NCI-H446 treated with DMSO at 0.1 percent for 48 hours (cell line): ENCODE data around the gene KLHL28.
A peak's percentile ranks its signal among the peaks of the same experiment; 100 is the strongest.

ENCODE experiments used
- DNase-seq: peaks from one replicate; lab custom pipeline; 2025; lab: John Stamatoyannopoulos, UW

KLHL28 gene

GRCh38 chr14:44961554-44962333 is at the start of gene KLHL28, which contains the start of gene TOGARAM1:
Gene KLHL28, minus strand, starts transcription at chr14:44961947. Its CDS starts 16,019 bp downstream, at chr14:44945928.
Gene TOGARAM1, plus strand, starts transcription at chr14:44962190. Its CDS starts 232 bp downstream, at chr14:44962422.
- DNase-seq: peak; percentile 100

DNA sequence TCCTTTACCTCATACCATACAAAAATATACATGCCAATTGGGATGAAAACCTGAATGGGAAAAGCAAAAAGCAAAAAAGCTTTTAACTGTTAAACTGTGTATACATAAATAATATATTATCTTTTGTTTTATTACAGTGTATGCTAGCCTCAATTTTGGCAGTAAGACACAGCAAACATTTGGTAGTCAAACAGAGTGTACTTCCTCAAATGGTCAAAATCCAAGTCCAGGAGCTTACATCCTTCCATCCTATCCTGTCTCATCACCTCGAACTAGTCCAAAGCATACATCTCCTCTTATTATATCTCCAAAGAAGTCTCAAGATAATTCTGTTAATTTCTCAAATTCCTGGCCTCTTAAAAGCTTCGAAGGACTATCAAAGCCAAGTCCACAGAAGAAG is 42.2 kb upstream of the KLHL28 start:
- DNase-seq: no peak

DNA sequence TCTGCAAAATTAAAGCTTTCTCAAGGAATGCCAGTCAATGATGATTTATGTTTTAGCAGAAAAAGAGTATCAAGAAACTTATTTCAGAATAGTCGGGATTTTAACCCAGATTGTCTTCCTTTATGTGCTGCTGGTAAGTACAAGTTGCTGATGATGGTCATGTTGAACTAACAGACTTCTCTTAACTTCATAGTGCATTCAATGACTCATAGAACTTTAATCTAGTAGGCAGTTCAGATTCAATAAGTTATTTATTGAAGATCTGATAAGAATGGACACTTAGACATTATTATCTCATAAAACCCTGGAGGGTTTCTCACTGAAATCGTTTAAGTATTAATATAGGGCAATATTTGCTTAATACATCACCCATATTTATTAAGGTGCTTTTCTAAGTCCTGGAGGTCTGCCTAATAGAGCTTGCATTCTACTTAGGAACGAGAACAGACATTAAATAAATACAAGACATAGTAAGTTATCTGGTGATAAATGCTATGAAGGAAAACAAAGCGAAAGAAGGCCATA is 34.1 kb upstream of the KLHL28 start:
- DNase-seq: no peak

DNA sequence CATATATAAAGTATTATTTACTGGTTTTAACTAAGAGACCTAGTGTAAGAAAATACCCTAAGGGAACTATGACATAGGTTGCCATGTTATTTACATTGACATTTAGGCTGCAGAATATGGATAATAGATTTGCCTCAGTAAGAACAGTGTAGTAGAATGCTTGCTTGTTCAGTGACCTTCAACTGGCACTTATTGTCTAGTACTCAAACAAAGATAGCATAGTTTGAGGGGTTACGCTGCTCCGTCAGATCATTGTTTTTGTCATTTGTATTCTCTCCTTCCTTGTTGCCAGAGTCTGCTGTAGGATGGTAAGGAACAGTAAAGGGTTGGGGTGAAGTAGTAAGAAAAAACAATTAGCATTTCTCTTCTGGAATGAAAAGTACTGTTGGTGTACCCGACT is 33.4 kb upstream of the KLHL28 start:
- DNase-seq: no peak

- DNase-seq: no peak
Measured at GRCh38 chr14:44990533-44990932, 28.8 kb upstream of the KLHL28 start.

GRCh38 chr14:44989497-44990440 is 28.0 kb upstream of the KLHL28 start:
- DNase-seq: no peak

- DNase-seq: no peak
Measured at GRCh38 chr14:44988694-44989093, 26.9 kb upstream of the KLHL28 start.

DNA sequence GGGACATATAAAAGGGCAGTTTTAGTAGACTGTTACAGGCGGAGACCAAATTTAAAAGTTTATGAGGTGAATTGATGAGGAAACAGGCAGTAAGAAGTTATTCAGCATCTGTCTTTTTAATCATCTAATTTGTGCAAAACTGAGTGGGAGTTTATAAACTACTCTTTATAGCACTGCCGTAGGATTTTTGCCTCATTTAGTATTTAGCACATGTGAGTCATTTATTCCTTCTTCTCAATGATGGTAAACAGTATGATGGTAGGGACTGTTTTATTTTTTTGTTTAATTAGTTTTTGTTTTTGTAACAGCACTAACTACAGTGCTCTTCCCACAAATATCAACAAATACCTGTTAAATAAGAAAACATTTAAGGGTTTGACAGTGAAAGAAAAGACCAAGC is 20.8 kb upstream of the KLHL28 start:
- DNase-seq: no peak

- DNase-seq: no peak
Measured at GRCh38 chr14:44981198-44981597, 19.5 kb upstream of the KLHL28 start.

DNA sequence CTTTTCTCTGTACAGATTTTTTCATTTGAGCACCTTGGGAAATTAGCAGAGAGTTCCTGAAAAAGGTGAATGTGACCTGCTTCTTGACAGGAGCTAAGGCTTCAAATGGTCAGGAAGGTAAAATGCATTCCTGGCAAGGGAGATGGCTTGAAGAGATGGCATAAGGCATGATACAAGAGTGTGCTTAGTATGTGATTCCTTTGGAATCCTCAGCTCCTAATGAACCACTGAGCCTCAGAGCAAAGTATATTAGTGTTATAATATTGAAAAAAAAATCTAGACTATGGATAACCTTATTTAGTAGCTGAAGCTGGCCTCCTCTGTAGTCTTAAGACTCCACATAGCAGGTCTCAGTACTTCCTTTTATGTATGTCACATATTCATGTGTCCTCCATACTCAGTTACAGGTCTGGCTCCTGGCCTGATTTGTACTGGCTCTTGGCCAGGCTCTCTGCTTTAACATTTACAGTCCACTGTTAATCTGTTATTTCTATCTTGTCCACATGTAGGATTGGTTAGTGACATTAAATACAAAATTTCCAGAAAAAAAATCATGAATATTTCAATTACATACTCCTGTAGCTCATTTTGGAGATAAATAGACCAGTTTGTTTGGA is 18.1 kb upstream of the KLHL28 start:
- peak; percentile 27 for DNase-seq

DNA sequence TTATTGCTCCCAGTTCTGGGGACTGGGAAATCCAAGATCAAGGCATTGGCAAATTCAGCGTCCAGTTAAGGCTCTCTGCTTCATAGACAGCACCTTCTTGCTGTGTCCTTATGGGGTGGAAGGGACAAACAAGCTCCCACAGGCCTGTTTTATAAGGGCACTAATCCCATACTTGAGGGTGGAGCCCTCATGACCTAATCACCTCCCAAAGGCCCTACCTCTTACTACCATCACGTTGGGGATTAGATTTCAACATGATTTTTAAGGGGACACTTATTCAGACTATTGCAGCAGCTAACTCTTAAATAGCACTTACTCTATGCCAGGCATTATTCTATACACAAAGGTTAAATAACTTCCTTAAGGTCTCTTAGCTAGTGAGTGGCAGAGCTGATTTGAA is 17.5 kb upstream of the KLHL28 start:
- no peak for DNase-seq

- no peak for DNase-seq
Measured at GRCh38 chr14:44971459-44971858, 9.7 kb upstream of the KLHL28 start.

DNA sequence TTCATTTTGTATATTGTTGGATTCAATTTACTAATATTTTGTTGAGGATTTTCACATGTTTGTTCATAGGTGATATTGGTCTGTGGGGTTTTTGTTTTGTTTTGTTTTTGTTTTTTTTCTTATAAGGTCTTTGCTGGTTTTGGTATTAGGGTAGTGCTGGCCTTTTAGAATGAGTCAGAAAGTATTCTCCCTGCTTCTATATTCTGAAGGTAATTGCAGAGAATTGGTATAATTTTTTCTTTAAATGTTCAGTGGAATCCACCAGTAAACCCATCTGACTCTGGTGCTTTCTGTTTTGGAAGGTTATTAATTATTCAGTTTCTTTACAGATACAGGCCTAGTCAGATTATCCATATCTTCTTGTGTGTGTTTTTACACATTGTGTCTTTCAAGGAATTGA is 9.2 kb upstream of the KLHL28 start:
- no peak for DNase-seq

- no peak for DNase-seq
Measured at GRCh38 chr14:44968714-44969113, 7.0 kb upstream of the KLHL28 start.

- no peak for DNase-seq
Measured at GRCh38 chr14:44966601-44967336, 5.0 kb upstream of the KLHL28 start.

DNA sequence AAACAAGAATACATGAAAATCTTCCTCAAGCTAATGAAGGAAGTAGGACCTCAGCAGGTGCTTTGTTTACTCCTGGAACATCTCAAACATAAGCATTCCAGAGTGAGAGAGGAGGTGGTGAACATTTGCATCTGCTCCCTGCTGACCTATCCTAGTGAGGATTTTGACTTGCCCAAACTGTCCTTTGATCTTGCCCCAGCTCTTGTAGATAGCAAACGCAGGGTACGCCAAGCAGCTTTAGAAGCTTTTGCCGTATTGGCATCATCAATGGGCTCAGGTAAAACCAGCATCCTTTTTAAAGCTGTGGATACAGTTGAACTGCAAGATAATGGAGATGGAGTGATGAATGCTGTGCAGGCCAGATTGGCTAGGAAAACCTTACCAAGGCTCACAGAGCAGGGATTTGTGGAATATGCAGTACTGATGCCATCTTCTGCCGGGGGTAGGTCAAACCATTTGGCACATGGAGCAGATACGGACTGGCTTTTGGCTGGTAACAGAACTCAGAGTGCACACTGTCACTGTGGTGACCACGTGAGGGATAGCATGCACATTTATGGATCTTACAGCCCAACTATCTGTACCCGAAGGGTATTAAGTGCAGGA is 2.1 kb upstream of the KLHL28 start:
- peak; percentile 23 for DNase-seq

GRCh38 chr14:44963044-44963528 is 1.3 kb upstream of the KLHL28 start:
- DNase-seq: no peak

DNA sequence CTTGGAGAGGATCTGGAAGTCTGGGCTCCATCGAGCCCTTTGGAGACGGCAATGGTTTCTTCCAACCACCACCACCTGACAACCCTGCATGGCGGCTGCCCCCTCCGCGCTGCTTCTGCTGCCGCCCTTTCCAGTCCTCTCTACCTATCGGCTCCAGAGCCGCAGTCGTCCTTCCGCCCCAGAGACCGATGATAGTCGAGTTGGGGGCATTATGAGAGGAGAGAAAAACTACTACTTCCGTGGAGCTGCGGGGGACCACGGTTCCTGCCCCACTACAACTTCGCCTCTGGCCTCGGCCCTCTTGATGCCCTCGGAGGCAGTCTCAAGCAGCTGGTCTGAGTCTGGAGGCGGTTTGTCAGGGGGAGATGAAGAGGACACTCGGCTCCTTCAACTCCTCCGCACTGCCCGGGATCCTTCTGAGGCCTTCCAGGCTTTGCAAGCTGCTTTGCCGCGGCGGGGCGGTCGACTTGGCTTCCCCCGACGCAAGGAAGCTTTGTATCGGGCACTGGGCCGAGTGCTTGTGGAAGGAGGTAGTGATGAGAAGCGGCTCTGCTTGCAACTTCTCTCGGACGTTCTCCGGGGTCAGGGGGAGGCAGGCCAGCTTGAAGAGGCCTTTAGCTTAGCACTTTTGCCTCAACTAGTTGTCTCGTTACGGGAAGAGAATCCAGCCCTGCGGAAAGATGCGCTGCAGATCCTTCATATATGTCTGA is 742 bp upstream of the KLHL28 start:
- DNase-seq: no peak

GRCh38 chr14:44961151-44961553 is 595 bp downstream of the KLHL28 start:
- peak; percentile 17 for DNase-seq

DNA sequence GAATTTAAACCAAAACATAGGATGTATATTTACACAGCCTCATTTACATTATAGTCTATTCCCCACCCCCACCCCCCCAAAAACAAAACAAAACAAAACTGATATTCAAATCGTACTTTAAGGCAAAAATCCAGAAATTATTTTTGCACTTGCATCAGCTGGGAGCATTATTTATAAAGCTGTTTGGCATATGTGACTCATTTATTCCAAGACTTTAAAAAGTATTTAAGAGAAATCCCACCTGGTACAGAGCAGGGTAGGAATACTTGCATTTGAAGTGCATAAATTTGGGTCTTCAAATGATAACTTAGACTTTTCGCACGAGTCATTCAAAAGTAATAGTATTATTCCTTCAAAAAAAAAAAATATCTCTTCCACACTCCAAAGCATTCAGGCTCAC is 1.1 kb downstream of the KLHL28 start:
- DNase-seq: no peak
